ENCODE results near the gene PRMT7.

Gene PRMT7

GRCh38 chr16:68339214-68339613 is 28.4 kb downstream of the PRMT7 start:
- TF ChIP-seq CTCF (IDR thresholded peaks at IDR 0.05; ENCODE audit: insufficient read depth, low read depth, low read length, missing control alignments), result no peak
- no peak overlapping the region for H3K4me3 ChIP-seq (ENCODE audit: low read depth, low read length)
- no peak for DNase-seq (ENCODE audit: low read depth)

- TF ChIP-seq CTCF (IDR thresholded peaks at IDR 0.05; ENCODE audit: insufficient read depth, low read depth, low read length, missing control alignments), result no peak
- no peak overlapping the region for H3K4me3 ChIP-seq (ENCODE audit: low read depth, low read length)
- no peak for DNase-seq (ENCODE audit: low read depth)
Observed at GRCh38 chr16:68342620-68343019, 31.8 kb downstream of the PRMT7 start.

GRCh38 chr16:68343137-68343536 is 32.3 kb downstream of the PRMT7 start:
- no peak for TF ChIP-seq CTCF (IDR thresholded peaks at IDR 0.05; ENCODE audit: insufficient read depth, low read depth, low read length, missing control alignments)
- no peak overlapping the region for H3K4me3 ChIP-seq (ENCODE audit: low read depth, low read length)
- no peak for DNase-seq (ENCODE audit: low read depth)

GRCh38 chr16:68344252-68344651 is 33.4 kb downstream of the PRMT7 start:
- no peak for DNase-seq (ENCODE audit: low read depth)
- no peak for TF ChIP-seq CTCF (IDR thresholded peaks at IDR 0.05; ENCODE audit: insufficient read depth, low read depth, low read length, missing control alignments)
- no peak overlapping the region for H3K4me3 ChIP-seq (ENCODE audit: low read depth, low read length)

GRCh38 chr16:68345351-68345810 is 34.6 kb downstream of the PRMT7 start:
- DNase-seq (ENCODE audit: low read depth), result no peak
- TF ChIP-seq CTCF (IDR thresholded peaks at IDR 0.05; ENCODE audit: insufficient read depth, low read depth, low read length, missing control alignments), result no peak
- H3K4me3 ChIP-seq (ENCODE audit: low read depth, low read length), result no peak overlapping the region

GRCh38 chr16:68345958-68346635 is 35.3 kb downstream of the PRMT7 start:
- DNase-seq (ENCODE audit: low read depth), result no peak
- no peak overlapping the region for H3K4me3 ChIP-seq (ENCODE audit: low read depth, low read length)
- TF ChIP-seq CTCF (IDR thresholded peaks at IDR 0.05; ENCODE audit: insufficient read depth, low read depth, low read length, missing control alignments), result no peak

Measured in GM12865 (cell line).